Spinal cord (tissue), 10 donors: ENCODE results near the gene CRIM1. TPM values are rescaled to one million over a fixed set of nuclear protein-coding genes. Genes with fewer than 3 reads are reported as not detected.

ENCODE experiments used
- DNase-seq, 6 donors: peaks; one replicate each; pipeline versions ENCODE4 v3.0.0 to v3.0.0-alpha.2; 2013 to 2015; ENCODE audit warnings: low spot score in 6 of 6, low read depth in 4 of 6
- H3K27ac ChIP-seq: one replicate; pipeline ENCODE4 v1.5.1; 2013; ENCODE audit warnings: low read depth, low read length, control low read depth
- H3K27me3 ChIP-seq: one replicate; pipeline ENCODE4 v1.6.1; 2013; ENCODE audit warnings: low read length; ENCODE audit not compliant: control insufficient read depth, insufficient read depth
- H3K36me3 ChIP-seq: one replicate; pipeline ENCODE4 v1.6.1; 2013; ENCODE audit warnings: low read length; ENCODE audit not compliant: control insufficient read depth, insufficient read depth
- H3K4me1 ChIP-seq: one replicate; pipeline ENCODE4 v1.6.1; 2013; ENCODE audit warnings: low read length; ENCODE audit not compliant: control insufficient read depth, insufficient read depth
- H3K4me3 ChIP-seq: one replicate; pipeline ENCODE4 v1.5.1; 2013; ENCODE audit warnings: low read depth, low read length, control low read depth
- H3K9me3 ChIP-seq: one replicate; pipeline ENCODE4 v1.6.1; 2013; ENCODE audit warnings: low read length; ENCODE audit not compliant: control insufficient read depth, insufficient read depth
- WGBS: methylation state at CpG from one replicate; pipeline ENCODE4 v1.1.5; 2013; ENCODE audit warnings: missing lambda C conversion rate; ENCODE audit not compliant: insufficient coverage; 5-methylcytosine and 5-hydroxymethylcytosine counted together
- polyA plus RNA-seq, 2 donors: library from polyadenylated mRNA; unstranded; fragments of 120-200 nt; gene quantifications; one replicate each; pipeline ENCODE4 v1.2.1, GENCODE V29; 2013; ENCODE audit not compliant: insufficient read length in 2 of 2
- total RNA-seq, 2 donors: library from RNA; depleted of rRNA in 1 of 2; stranded (reverse); fragments of 120-200 nt in 1 of 2; fragments of >200 nt in 1 of 2; gene quantifications; one replicate each; pipeline versions ENCODE4 v1.2.3 to v1.2.4, GENCODE V29; 2013 to 2014
- donor health status: healthy.

Gene CRIM1
- total and polyA plus RNA-seq, 4 donors, result 35.9 to 63.5 (median 49.3) TPM

DNA sequence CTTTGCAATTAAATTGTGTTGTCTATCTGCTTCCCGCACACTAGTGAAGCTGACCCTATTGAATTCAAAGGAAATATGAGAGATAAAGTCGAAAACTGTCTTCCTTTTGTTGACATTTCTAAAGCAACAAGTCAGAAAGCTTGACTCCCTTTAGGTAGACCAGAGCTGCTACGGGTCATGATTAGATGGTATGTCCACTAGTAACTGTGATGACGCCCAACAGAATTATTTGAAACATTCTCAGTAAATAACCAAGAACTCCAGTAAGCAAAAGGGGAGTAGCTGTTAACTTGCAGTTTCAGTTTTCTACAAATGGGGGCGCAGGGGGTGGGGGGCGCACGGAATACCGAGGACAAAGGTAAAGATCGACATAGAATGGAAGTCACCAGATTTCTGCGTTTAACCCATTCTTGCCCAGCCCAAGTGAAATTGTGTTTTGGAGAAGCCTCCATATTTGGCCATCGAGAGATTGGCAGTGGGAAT is 56.4 kb downstream of the CRIM1 start:
- Histone ChIP-seq H3K27me3 (no peaks in the 10 kb centered on the region), H3K36me3 (no peaks in the 10 kb centered on the region), H3K4me3 (no peak overlapping the region), H3K9me3 (no peaks in the 10 kb centered on the region), H3K4me1 (peaks cover 10% of the 10 kb centered on the region), H3K27ac (no peak overlapping the region)
- WGBS, result 26% methylated on average over 5 of the region's 11 CpGs
- DNase-seq, result no peak

GRCh38 chr2:36413218-36413617 is 57.6 kb downstream of the CRIM1 start:
- Histone ChIP-seq H3K36me3 (no peaks in the 10 kb centered on the region), H3K4me3 (no peak overlapping the region), H3K27me3 (no peaks in the 10 kb centered on the region), H3K27ac (peak overlapping the region; percentile 33), H3K9me3 (no peaks in the 10 kb centered on the region), H3K4me1 (peaks cover 7% of the 10 kb centered on the region)
- DNase-seq, result peak in 4 of 6 donors; percentile 32 to 83 (median 62)
- WGBS, result 30% methylated on average over 2 of the region's 4 CpGs

GRCh38 chr2:36414307-36414706 is 58.7 kb downstream of the CRIM1 start:
- DNase-seq, result no peak
- H3K27ac ChIP-seq, result no peak overlapping the region
- no peak overlapping the region for H3K4me3 ChIP-seq
- peaks cover 4% of the 10 kb centered on the region for H3K4me1 ChIP-seq
- no peaks in the 10 kb centered on the region for H3K27me3 ChIP-seq
- H3K36me3 ChIP-seq, result no peaks in the 10 kb centered on the region
- 90% methylated on average over 4 of the region's 4 CpGs for WGBS
- H3K9me3 ChIP-seq, result no peaks in the 10 kb centered on the region

GRCh38 chr2:36415381-36416022 is 59.9 kb downstream of the CRIM1 start:
- H3K4me1 ChIP-seq, result peaks cover 4% of the 10 kb centered on the region
- H3K9me3 ChIP-seq, result no peaks in the 10 kb centered on the region
- 70% methylated on average over 3 of the region's 6 CpGs for WGBS
- no peak overlapping the region for H3K4me3 ChIP-seq
- H3K27me3 ChIP-seq, result no peaks in the 10 kb centered on the region
- H3K36me3 ChIP-seq, result no peaks in the 10 kb centered on the region
- DNase-seq, result no peak
- no peak overlapping the region for H3K27ac ChIP-seq

- WGBS, result 44% methylated on average over 2 of the region's 8 CpGs
- Histone ChIP-seq H3K9me3 (no peaks in the 10 kb centered on the region), H3K36me3 (no peaks in the 10 kb centered on the region), H3K4me3 (no peak overlapping the region), H3K27ac (no peak overlapping the region), H3K27me3 (no peaks in the 10 kb centered on the region), H3K4me1 (peaks cover 4% of the 10 kb centered on the region)
- peak in 2 of 6 donors; percentile 64 to 66 for DNase-seq
These were observed 61.0 kb downstream of the CRIM1 start for GRCh38 chr2:36416370-36417165.

- H3K4me1 ChIP-seq, result peaks cover 4% of the 10 kb centered on the region
- DNase-seq, result no peak
- WGBS, result 78% methylated on average over 1 of the region's 6 CpGs
- H3K27ac ChIP-seq, result no peak overlapping the region
- no peaks in the 10 kb centered on the region for H3K9me3 ChIP-seq
- no peak overlapping the region for H3K4me3 ChIP-seq
- no peaks in the 10 kb centered on the region for H3K36me3 ChIP-seq
- H3K27me3 ChIP-seq, result no peaks in the 10 kb centered on the region
These were observed 65.1 kb downstream of the CRIM1 start for GRCh38 chr2:36420569-36421181.

GRCh38 chr2:36421379-36421778 is 65.8 kb downstream of the CRIM1 start:
- Histone ChIP-seq H3K4me3 (no peak overlapping the region), H3K4me1 (peaks cover 4% of the 10 kb centered on the region), H3K36me3 (no peaks in the 10 kb centered on the region), H3K27ac (no peak overlapping the region), H3K9me3 (no peaks in the 10 kb centered on the region), H3K27me3 (no peaks in the 10 kb centered on the region)
- no CpG with 5 or more reads among the region's 3 CpGs for WGBS
- DNase-seq, result no peak

- 80% methylated on average over 1 of the region's 5 CpGs for WGBS
These were observed 67.6 kb downstream of the CRIM1 start for GRCh38 chr2:36423172-36423571.

GRCh38 chr2:36423619-36424120 is 68.1 kb downstream of the CRIM1 start:
- Histone ChIP-seq H3K4me1 (no peaks in the 10 kb centered on the region), H3K9me3 (no peaks in the 10 kb centered on the region), H3K36me3 (no peaks in the 10 kb centered on the region), H3K27ac (no peak overlapping the region), H3K27me3 (no peaks in the 10 kb centered on the region), H3K4me3 (no peak overlapping the region)
- no peak for DNase-seq
- 100% methylated on average over 1 of the region's 1 CpG for WGBS

More at GRCh38 chr2:36423172-36423571, 67.6 kb downstream of the CRIM1 start:
- no peaks in the 10 kb centered on the region for H3K4me1 ChIP-seq
- no peaks in the 10 kb centered on the region for H3K9me3 ChIP-seq
- H3K36me3 ChIP-seq, result no peaks in the 10 kb centered on the region
- no peak overlapping the region for H3K4me3 ChIP-seq
- no peak overlapping the region for H3K27ac ChIP-seq
- no peaks in the 10 kb centered on the region for H3K27me3 ChIP-seq
- peak in 1 of 6 donors; percentile 32 for DNase-seq
